Left lung (tissue), 10 donors: ENCODE measurements around the gene RPS6KA2. TPM values are rescaled to one million over a fixed set of nuclear protein-coding genes. Genes with fewer than 3 reads are reported as not detected.
A peak's percentile ranks its signal among the peaks of the same experiment; 100 is the strongest.

Source experiments
- ATAC-seq: fragments of 200-7000 bp; cut with Tn5 transposase; one replicate; pipeline ENCODE4 v1.9.1; 2020; ENCODE audit warnings: moderate library complexity
- DNase-seq, 4 donors: peaks; one replicate each; pipeline ENCODE4 v3.0.0-alpha.2; 2013 to 2020
- H3K27ac ChIP-seq, 2 donors: fragments of 200-600 bp; sonication (generic) in 1 of 2; one replicate each; pipeline versions ENCODE4 v1.5.0 to v1.8.0; 2020 to 2021
- H3K27me3 ChIP-seq, 2 donors: fragments of 200-600 bp; sonication (generic) in 1 of 2; one replicate each; pipeline versions ENCODE4 v1.5.0 to v1.8.0; 2020 to 2021
- H3K36me3 ChIP-seq, 2 donors: fragments of 200-600 bp; sonication (generic) in 1 of 2; one replicate each; pipeline versions ENCODE4 v1.5.0 to v1.8.0; 2020 to 2021
- H3K4me1 ChIP-seq, 2 donors: fragments of 200-600 bp; one replicate each; pipeline ENCODE4 v1.8.0; 2021
- H3K4me3 ChIP-seq, 2 donors: fragments of 200-600 bp; sonication (generic) in 1 of 2; one replicate each; pipeline versions ENCODE4 v1.5.0 to v1.8.0; 2020 to 2021; ENCODE audit warnings: mild to moderate bottlenecking in 1 of 2
- H3K9me3 ChIP-seq, 2 donors: fragments of 200-600 bp; sonication (generic) in 1 of 2; one replicate each; pipeline versions ENCODE4 v1.5.0 to v1.8.0; 2020 to 2021
- CTCF ChIP-seq, 2 donors: fragments of 200-600 bp; sonication (generic) in 1 of 2; IDR thresholded peaks; one replicate each; pipeline versions ENCODE4 v1.5.0 to v1.8.0; 2021; ENCODE audit warnings: antibody characterized with exemption in 2 of 2
- intact Hi-C, 2 donors: fragments of 100-400 bp; cut with DNase I; formaldehyde crosslinking; loops; one replicate each; pipeline versions ENCODE4 v1.11.2 to v1.14.2; 2022
- polyA plus RNA-seq, 6 donors: library from polyadenylated mRNA; unstranded; fragments of 120-200 nt; gene quantifications; one replicate each; pipeline ENCODE4 v1.2.1, GENCODE V29; 2013; ENCODE audit not compliant: insufficient read length in 6 of 6
- total RNA-seq, 2 donors: library from RNA; stranded (reverse); fragmentation: NEBNext Ultra II Directional; extraction: Animal tissue kit (Norgen Biotek cat#: 25700); gene quantifications; one replicate each; pipeline ENCODE4 v1.2.1, GENCODE V29; 2021
- donor health status: DM: no; HTN: yes; CAD: no.
- donor health status: DM: no; HTN: no; CAD: no.

RPS6KA2 gene
- total and polyA plus RNA-seq, 8 donors, result 42.0 to 160 (median 48.0) TPM

GRCh38 chr6:166552600-166552999 is 74.5 kb downstream of the RPS6KA2 start:
- TF ChIP-seq CTCF (IDR thresholded peaks at IDR 0.05), result no peak
- H3K4me3 ChIP-seq, result no peak overlapping the region
- intact Hi-C loops, result no loop called here
- H3K9me3 ChIP-seq, result no peaks in the 10 kb centered on the region
- H3K27me3 ChIP-seq, result no peaks in the 10 kb centered on the region
- H3K27ac ChIP-seq, result peak overlapping the region in 1 of 2 donors; percentile 46
- no peaks in the 10 kb centered on the region for H3K36me3 ChIP-seq
- H3K4me1 ChIP-seq, result peaks cover 0 to 37% of the 10 kb centered on the region in 2 donors
- ATAC-seq (no peak), DNase-seq (no peak)

- DNase-seq, result no peak
- no peak for ATAC-seq
- no peak overlapping the region for H3K4me3 ChIP-seq
- H3K36me3 ChIP-seq, result peaks cover 0 to under 1% of the 10 kb centered on the region in 2 donors
- intact Hi-C loops, result no loop called here
- H3K9me3 ChIP-seq, result no peaks in the 10 kb centered on the region
- H3K27ac ChIP-seq, result no peak overlapping the region
- peaks cover 0 to 31% of the 10 kb centered on the region in 2 donors for H3K4me1 ChIP-seq
- TF ChIP-seq CTCF (IDR thresholded peaks at IDR 0.05), result no peak
- H3K27me3 ChIP-seq, result no peaks in the 10 kb centered on the region
Measured at GRCh38 chr6:166551754-166552495, 75.1 kb downstream of the RPS6KA2 start.

- Histone ChIP-seq H3K36me3 (peaks cover 0 to 20% of the 10 kb centered on the region in 2 donors), H3K27ac (no peak overlapping the region), H3K9me3 (no peaks in the 10 kb centered on the region), H3K27me3 (no peaks in the 10 kb centered on the region), H3K4me1 (peaks cover 0 to 12% of the 10 kb centered on the region in 2 donors), H3K4me3 (no peak overlapping the region)
- intact Hi-C loops, result no loop called here
- TF ChIP-seq CTCF (IDR thresholded peaks at IDR 0.05), result no peak
- ATAC-seq (no peak), DNase-seq (no peak)
Measured at GRCh38 chr6:166546653-166547052, 80.4 kb downstream of the RPS6KA2 start.

- DNase-seq, result no peak
- H3K27ac ChIP-seq, result no peak overlapping the region
- no peaks in the 10 kb centered on the region for H3K9me3 ChIP-seq
- peaks cover 0 to 23% of the 10 kb centered on the region in 2 donors for H3K4me1 ChIP-seq
- ATAC-seq, result no peak
- no peak for TF ChIP-seq CTCF (IDR thresholded peaks at IDR 0.05)
- H3K4me3 ChIP-seq, result no peak overlapping the region
- peaks cover 0 to 20% of the 10 kb centered on the region in 2 donors for H3K36me3 ChIP-seq
- no peaks in the 10 kb centered on the region for H3K27me3 ChIP-seq
- intact Hi-C loops, result no loop called here
Measured at GRCh38 chr6:166545156-166546034, 81.7 kb downstream of the RPS6KA2 start.

- intact Hi-C loops, result no loop called here
- no peak for ATAC-seq
- TF ChIP-seq CTCF (IDR thresholded peaks at IDR 0.05), result no peak
- H3K36me3 ChIP-seq, result peaks cover 0 to 20% of the 10 kb centered on the region in 2 donors
- H3K27me3 ChIP-seq, result no peaks in the 10 kb centered on the region
- no peak overlapping the region for H3K27ac ChIP-seq
- H3K4me1 ChIP-seq, result peaks cover 0 to 23% of the 10 kb centered on the region in 2 donors
- H3K4me3 ChIP-seq, result no peak overlapping the region
- H3K9me3 ChIP-seq, result no peaks in the 10 kb centered on the region
- no peak for DNase-seq
Measured at GRCh38 chr6:166544296-166544605, 82.8 kb downstream of the RPS6KA2 start.
